HepG2 (cell line): Measurements from ENCODE around the gene PDLIM4. TPM values are rescaled to one million over a fixed set of nuclear protein-coding genes. Genes with fewer than 3 reads are reported as not detected.

Source experiments
- ATAC-seq: fragments of 200-7000 bp; cut with Tn5 transposase; 3 replicates; pipeline ENCODE4 v1.9.1; 2020; ENCODE audit warnings: mild to moderate bottlenecking, moderate library complexity
- BruUV-seq: library from RNA; stranded (reverse); fragments of 400-500 nt; replicated peaks from 2 replicates; lab custom pipeline; 2021; lab: Mats Ljungman, UMichigan
- CTCF ChIA-PET: fragments of 300-600 bp; formaldehyde crosslinking; extraction: SDS; loops from one replicate; lab custom pipeline; 2021; ENCODE audit warnings: low total read pairs, inconsistent platforms, low intra/inter-chr PET ratio; lab: Yijun Ruan, JAX
- POLR2A ChIA-PET: fragments of 350-600 bp; sonication (Branson Sonifier 250); formaldehyde crosslinking; loops from one replicate; lab custom pipeline; 2020; ENCODE audit warnings: antibody characterized with exemption, inconsistent platforms; lab: Yijun Ruan, JAX
- DNase-seq: peaks from one replicate; pipeline ENCODE4 v3.0.0-alpha.2; 2015; ENCODE audit warnings: low spot score
- FAIRE-seq: peaks from 3 replicates; lab custom pipeline; 2011; peaks lifted over from hg19 to GRCh38; lab: Jason Lieb, UNC
- H2AFZ ChIP-seq: one replicate; pipeline ENCODE4 v1.6.1; 2011; ENCODE audit warnings: low read length, inconsistent platforms
- H3K27ac ChIP-seq: fragments of 300-600 bp; 3 replicates; pipeline ENCODE4 v1.8.0; 2011; ENCODE audit warnings: mixed run types, mild to moderate bottlenecking, mixed read lengths, low read length, inconsistent platforms; ENCODE audit not compliant: insufficient read depth; ENCODE audit errors: extremely low read length
- H3K27me3 ChIP-seq, 2 experiments: fragments of 200-600 bp in 1 of 2; 2 replicates in 1 of 2; 3 replicates in 1 of 2; pipeline versions ENCODE4 v1.6.0 to v1.8.0; 2011; ENCODE audit warnings: low read length in 2 of 2, mild to moderate bottlenecking in 2 of 2, moderate library complexity in 2 of 2, inconsistent platforms in 1 of 2; ENCODE audit not compliant: insufficient read depth in 2 of 2, control insufficient read depth in 1 of 2
- H3K36me3 ChIP-seq, 2 experiments: fragments of 200-600 bp in 1 of 2; replicated peaks in 1 of 2; 2 replicates in 1 of 2; 3 replicates in 1 of 2; pipeline versions ENCODE4 v1.5.1 to v1.8.0; 2011; ENCODE audit warnings: low read length in 2 of 2, inconsistent platforms in 1 of 2; ENCODE audit not compliant: insufficient read depth in 2 of 2, control insufficient read depth in 1 of 2
- H3K4me1 ChIP-seq: 2 replicates; pipeline ENCODE4 v1.5.1; 2012; ENCODE audit warnings: low read length, inconsistent platforms; ENCODE audit not compliant: insufficient read depth
- H3K4me2 ChIP-seq: 2 replicates; pipeline ENCODE4 v1.6.0; 2011; ENCODE audit warnings: low read depth, low read length, inconsistent platforms
- H3K4me3 ChIP-seq, 3 experiments: fragments of 200-600 bp in 1 of 3; sonication (generic), shearing (Covaris generic) in 1 of 3; replicated peaks in 1 of 3; 2 replicates each; pipeline ENCODE4 v1.5.1; 2011 to 2016; ENCODE audit warnings: low read length in 3 of 3, inconsistent platforms in 2 of 3, low read depth in 2 of 3, mild to moderate bottlenecking in 2 of 3, control low read depth in 1 of 3, mixed read lengths in 1 of 3; ENCODE audit not compliant: insufficient read depth in 1 of 3
- H3K79me2 ChIP-seq: one replicate; pipeline ENCODE4 v1.6.1; 2011; ENCODE audit warnings: low read length, inconsistent platforms; ENCODE audit not compliant: insufficient read depth
- H3K9ac ChIP-seq: 2 replicates; pipeline ENCODE4 v1.6.0; 2011; ENCODE audit warnings: mild to moderate bottlenecking, low read depth, low read length, inconsistent platforms; ENCODE audit not compliant: insufficient read depth
- H3K9me3 ChIP-seq: 2 replicates; pipeline ENCODE4 v1.5.1; 2012; ENCODE audit warnings: mild to moderate bottlenecking, low read length
- H4K20me1 ChIP-seq: 2 replicates; pipeline ENCODE4 v1.6.0; 2011; ENCODE audit warnings: inconsistent platforms, mild to moderate bottlenecking, low read length, moderate library complexity; ENCODE audit not compliant: insufficient read depth
- NFIB ChIP-seq: sonication (generic); formaldehyde crosslinking; IDR thresholded peaks from 2 replicates; pipeline ENCODE4 v1.9.0; 2021; ENCODE audit warnings: missing genetic modification reagents, mild to moderate bottlenecking, borderline replicate concordance
- ZNF3 ChIP-seq: IDR thresholded peaks from 2 replicates; pipeline ENCODE4 v1.7.0; 2017; ENCODE audit warnings: inconsistent platforms
- ZNF326 ChIP-seq: sonication (generic); formaldehyde crosslinking; IDR thresholded peaks from 2 replicates; pipeline ENCODE4 v1.4.0; 2020; ENCODE audit warnings: missing genetic modification reagents, borderline replicate concordance
- ZNF496 ChIP-seq: sonication (generic); formaldehyde crosslinking; IDR thresholded peaks from 2 replicates; pipeline ENCODE4 v1.8.1; 2023; ENCODE audit warnings: mild to moderate bottlenecking, moderate library complexity, missing genetic modification reagents; ENCODE audit not compliant: insufficient replicate concordance
- ZNF652 ChIP-seq: IDR thresholded peaks from 2 replicates; pipeline ENCODE4 v1.6.1; 2016; ENCODE audit warnings: low read depth, borderline replicate concordance
- WGBS: methylation state at CpG from one replicate; pipeline ENCODE4 v1.1.6; 2017; ENCODE audit warnings: low lambda C conversion rate; 5-methylcytosine and 5-hydroxymethylcytosine counted together
- in situ Hi-C: cut with HindIII; loops from 2 replicates; pipeline ENCODE4 v1.10.0; 2017; ENCODE audit warnings: low pct_unique_long_range_greater_than_20kb; ENCODE audit not compliant: extremely low pct_ligation_motif_present
- intact Hi-C: fragments of 100-400 bp; cut with micrococcal nuclease; formaldehyde crosslinking; loops from one replicate; pipeline ENCODE4 v1.10.0; 2022; ENCODE audit not compliant: unreplicated experiment
- polyA plus RNA-seq, 8 experiments: library from polyadenylated mRNA; depleted of rRNA in 3 of 8; stranded (reverse) in 7 of 8; unstranded in 1 of 8; fragments of >200 nt; fragmentation: Illumina TruSeq in 4 of 8; extraction: Trizol in 4 of 8; gene quantifications; 2 replicates each; pipeline versions ENCODE4 v1.2.1 to v1.2.3, GENCODE V29; 2011 to 2016; ENCODE audit warnings: low read depth in 4 of 8, missing spikeins in 1 of 8, mixed read lengths in 1 of 8; ENCODE audit not compliant: insufficient read depth in 1 of 8
- total RNA-seq, 5 experiments: library from RNA; depleted of rRNA; stranded (reverse); fragments of >200 nt; fragmentation: Illumina TruSeq; extraction: Trizol; gene quantifications; 2 replicates each; pipeline ENCODE4 v1.2.3, GENCODE V29; 2016; ENCODE audit warnings: low read depth in 1 of 5
- TF ChIP-seq, protein P1 (sequence below): sonication (generic); formaldehyde crosslinking; conservative IDR thresholded peaks from 2 replicates; pipeline ENCODE4 v1.8.0; 2022; ENCODE audit warnings: missing genetic modification reagents
- TF ChIP-seq, protein P2 (sequence below): sonication (generic); formaldehyde crosslinking; IDR thresholded peaks from 2 replicates; pipeline ENCODE4 v1.8.0; 2022; ENCODE audit warnings: mild to moderate bottlenecking, missing genetic modification reagents; ENCODE audit not compliant: insufficient replicate concordance
- TF ChIP-seq, protein P3 (sequence below): IDR thresholded peaks from 2 replicates; pipeline ENCODE4 v1.6.1; 2016; ENCODE audit warnings: control low read depth

Gene PDLIM4
- total and polyA plus RNA-seq, 2 of the 13 experiments (the other 11 are each of a cell fraction or from before 2014, with no cell fraction given) = 1.1 to 2.3 TPM

DNA sequence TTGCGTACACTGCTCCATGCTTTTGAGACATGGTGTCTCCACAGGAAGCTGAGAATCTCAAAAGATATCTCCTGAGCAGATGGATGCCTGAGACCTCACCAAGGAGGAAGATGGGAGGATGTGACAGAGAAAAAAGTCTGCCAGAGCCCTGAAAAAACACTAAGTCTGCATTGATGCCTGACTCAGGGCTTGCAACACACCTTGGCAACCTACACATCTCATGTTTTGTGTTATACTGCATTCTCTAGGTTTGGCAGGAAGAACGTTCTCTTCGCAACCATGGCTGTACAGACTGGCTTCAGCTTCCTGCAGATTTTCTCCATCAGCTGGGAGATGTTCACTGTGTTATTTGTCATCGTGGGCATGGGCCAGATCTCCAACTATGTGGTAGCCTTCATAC is 55.9 kb downstream of the PDLIM4 start:
- peaks cover 24% of the 10 kb centered on the region for H3K4me1 ChIP-seq
- POLR2A ChIA-PET = interaction anchor here (1.0 kb wide), 1 partner anchor 19 kb away, joined by 5 read pairs; the partner anchor contains the start of gene SLC22A4
- no peaks in the 10 kb centered on the region for H3K79me2 ChIP-seq
- TF ChIP-seq ZNF652 (CRISPR knock-in tag) (no peak), ZNF496 (CRISPR knock-in tag) (no peak), ZNF3 (CRISPR knock-in tag) (no peak), NFIB (no peak), ZNF326 (CRISPR knock-in tag) (no peak)
- TF ChIP-seq, protein P1, sequence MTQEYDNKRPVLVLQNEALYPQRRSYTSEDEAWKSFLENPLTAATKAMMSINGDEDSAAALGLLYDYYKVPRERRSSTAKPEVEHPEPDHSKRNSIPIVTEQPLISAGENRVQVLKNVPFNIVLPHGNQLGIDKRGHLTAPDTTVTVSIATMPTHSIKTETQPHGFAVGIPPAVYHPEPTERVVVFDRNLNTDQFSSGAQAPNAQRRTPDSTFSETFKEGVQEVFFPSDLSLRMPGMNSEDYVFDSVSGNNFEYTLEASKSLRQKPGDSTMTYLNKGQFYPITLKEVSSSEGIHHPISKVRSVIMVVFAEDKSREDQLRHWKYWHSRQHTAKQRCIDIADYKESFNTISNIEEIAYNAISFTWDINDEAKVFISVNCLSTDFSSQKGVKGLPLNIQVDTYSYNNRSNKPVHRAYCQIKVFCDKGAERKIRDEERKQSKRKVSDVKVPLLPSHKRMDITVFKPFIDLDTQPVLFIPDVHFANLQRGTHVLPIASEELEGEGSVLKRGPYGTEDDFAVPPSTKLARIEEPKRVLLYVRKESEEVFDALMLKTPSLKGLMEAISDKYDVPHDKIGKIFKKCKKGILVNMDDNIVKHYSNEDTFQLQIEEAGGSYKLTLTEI = no peak
- TF ChIP-seq, protein P2, sequence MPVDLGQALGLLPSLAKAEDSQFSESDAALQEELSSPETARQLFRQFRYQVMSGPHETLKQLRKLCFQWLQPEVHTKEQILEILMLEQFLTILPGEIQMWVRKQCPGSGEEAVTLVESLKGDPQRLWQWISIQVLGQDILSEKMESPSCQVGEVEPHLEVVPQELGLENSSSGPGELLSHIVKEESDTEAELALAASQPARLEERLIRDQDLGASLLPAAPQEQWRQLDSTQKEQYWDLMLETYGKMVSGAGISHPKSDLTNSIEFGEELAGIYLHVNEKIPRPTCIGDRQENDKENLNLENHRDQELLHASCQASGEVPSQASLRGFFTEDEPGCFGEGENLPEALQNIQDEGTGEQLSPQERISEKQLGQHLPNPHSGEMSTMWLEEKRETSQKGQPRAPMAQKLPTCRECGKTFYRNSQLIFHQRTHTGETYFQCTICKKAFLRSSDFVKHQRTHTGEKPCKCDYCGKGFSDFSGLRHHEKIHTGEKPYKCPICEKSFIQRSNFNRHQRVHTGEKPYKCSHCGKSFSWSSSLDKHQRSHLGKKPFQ (CRISPR knock-in tag) = no peak
- TF ChIP-seq, protein P3, sequence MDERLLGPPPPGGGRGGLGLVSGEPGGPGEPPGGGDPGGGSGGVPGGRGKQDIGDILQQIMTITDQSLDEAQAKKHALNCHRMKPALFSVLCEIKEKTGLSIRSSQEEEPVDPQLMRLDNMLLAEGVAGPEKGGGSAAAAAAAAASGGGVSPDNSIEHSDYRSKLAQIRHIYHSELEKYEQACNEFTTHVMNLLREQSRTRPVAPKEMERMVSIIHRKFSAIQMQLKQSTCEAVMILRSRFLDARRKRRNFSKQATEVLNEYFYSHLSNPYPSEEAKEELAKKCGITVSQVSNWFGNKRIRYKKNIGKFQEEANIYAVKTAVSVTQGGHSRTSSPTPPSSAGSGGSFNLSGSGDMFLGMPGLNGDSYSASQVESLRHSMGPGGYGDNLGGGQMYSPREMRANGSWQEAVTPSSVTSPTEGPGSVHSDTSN (CRISPR knock-in tag) = no peak
- no peak for DNase-seq
- no peak overlapping the region for H3K27ac ChIP-seq
- H2AFZ ChIP-seq = no peak overlapping the region
- no peak for FAIRE-seq
- in situ Hi-C loops = no loop called here
- no peak overlapping the region for H3K4me2 ChIP-seq
- no peak overlapping the region for H3K4me3 ChIP-seq
- 94% methylated on average over 3 of the region's 4 CpGs for WGBS
- H4K20me1 ChIP-seq = no peaks in the 10 kb centered on the region
- intact Hi-C loops = no loop called here
- ATAC-seq = no peak
- H3K9me3 ChIP-seq = no peaks in the 10 kb centered on the region
- CTCF ChIA-PET = no interaction called here
- H3K27me3 ChIP-seq = no peaks in the 10 kb centered on the region
- BruUV-seq = no TSS peak
- no peak overlapping the region for H3K9ac ChIP-seq
- no peaks in the 10 kb centered on the region for H3K36me3 ChIP-seq
